Uterus (tissue), 4 donors: ENCODE measurements around the gene SPDEF. TPM values are rescaled to one million over a fixed set of nuclear protein-coding genes. Genes with fewer than 3 reads are reported as not detected.

Experiments used
- DNase-seq, 2 donors: peaks; one replicate each; pipeline ENCODE4 v3.0.0-alpha.2; 2019 to 2020
- H3K27ac ChIP-seq, 2 donors: fragments of 200-600 bp; sonication (generic); 1 replicate in 1 of 2; 2 replicates in 1 of 2; pipeline ENCODE4 v1.5.1; 2016 to 2018
- H3K27me3 ChIP-seq, 2 donors: fragments of 200-600 bp; sonication (generic); one replicate each; pipeline ENCODE4 v1.5.1; 2018 to 2019; ENCODE audit warnings: control low read depth in 1 of 2
- H3K36me3 ChIP-seq, 2 donors: fragments of 200-600 bp; sonication (generic); one replicate each; pipeline ENCODE4 v1.5.1; 2019; ENCODE audit warnings: control low read depth in 1 of 2
- H3K4me1 ChIP-seq, 2 donors: fragments of 200-600 bp; sonication (generic); one replicate each; pipeline ENCODE4 v1.5.1; 2018 to 2019; ENCODE audit warnings: control low read depth in 1 of 2
- H3K4me3 ChIP-seq, 2 donors: fragments of 200-600 bp; sonication (generic); 1 replicate in 1 of 2; 2 replicates in 1 of 2; pipeline ENCODE4 v1.5.1; 2018 to 2019; ENCODE audit warnings: mild to moderate bottlenecking in 1 of 2
- H3K9me3 ChIP-seq, 2 donors: fragments of 200-600 bp; sonication (generic); one replicate each; pipeline ENCODE4 v1.5.1; 2019; ENCODE audit warnings: control low read depth in 1 of 2
- CTCF ChIP-seq, 4 experiments: fragments of 200-600 bp in 2 of 4; fragments of 450-650 bp in 2 of 4; sonication (generic) in 2 of 4; IDR thresholded peaks; one replicate each; pipeline ENCODE4 v1.5.1; 2016 to 2019; ENCODE audit warnings: antibody characterized with exemption in 4 of 4, mild to moderate bottlenecking in 2 of 4, moderate library complexity in 1 of 4
- POLR2A ChIP-seq, 2 donors: fragments of 450-650 bp; IDR thresholded peaks; one replicate each; pipeline ENCODE4 v1.6.1; 2016; ENCODE audit warnings: antibody characterized with exemption in 2 of 2, mild to moderate bottlenecking in 1 of 2, moderate library complexity in 1 of 2
- intact Hi-C: fragments of 100-400 bp; cut with DNase I; formaldehyde crosslinking; loops from one replicate; pipeline ENCODE4 v1.15.1; 2023; ENCODE audit warnings: low total_unique reads
- total RNA-seq, 4 donors: library from RNA; depleted of rRNA in 3 of 4; stranded (reverse); fragments of >200 nt in 3 of 4; gene quantifications; one replicate each; pipeline versions ENCODE4 v1.1.0 to v1.2.4, GENCODE V29; 2014 to 2023
- donor health status: DM: yes; HTN: yes; CAD: no.

The SPDEF gene
- total RNA-seq, 4 donors from 2014 or later, result 0.52 to 1.5 TPM; not detected in 2

- DNase-seq, result no peak
- H3K4me1 ChIP-seq, result no peaks in the 10 kb centered on the region
- H3K4me3 ChIP-seq, result no peak overlapping the region
- no peaks in the 10 kb centered on the region for H3K36me3 ChIP-seq
- H3K27me3 ChIP-seq, result no peaks in the 10 kb centered on the region
- no peak overlapping the region for H3K27ac ChIP-seq
- no peaks in the 10 kb centered on the region for H3K9me3 ChIP-seq
- TF ChIP-seq POLR2A (IDR thresholded peaks at IDR 0.05), result no peak
- no peak for TF ChIP-seq CTCF (IDR thresholded peaks at IDR 0.05)
- intact Hi-C loops, result no loop called here
Measured at GRCh38 chr6:34587325-34587724, 31.2 kb upstream of the SPDEF start.

- Histone ChIP-seq H3K9me3 (no peaks in the 10 kb centered on the region), H3K4me3 (no peak overlapping the region), H3K27me3 (no peaks in the 10 kb centered on the region), H3K27ac (no peak overlapping the region), H3K4me1 (no peaks in the 10 kb centered on the region), H3K36me3 (no peaks in the 10 kb centered on the region)
- DNase-seq, result no peak
- TF ChIP-seq CTCF (IDR thresholded peaks at IDR 0.05) (no peak), POLR2A (IDR thresholded peaks at IDR 0.05) (no peak)
- intact Hi-C loops, result no loop called here
Measured at GRCh38 chr6:34586327-34587040, 30.4 kb upstream of the SPDEF start.

GRCh38 chr6:34585512-34586061, 29.5 kb upstream of the SPDEF start:
- Histone ChIP-seq H3K4me1 (no peaks in the 10 kb centered on the region), H3K4me3 (no peak overlapping the region), H3K27me3 (no peaks in the 10 kb centered on the region), H3K9me3 (no peaks in the 10 kb centered on the region), H3K36me3 (no peaks in the 10 kb centered on the region), H3K27ac (no peak overlapping the region)
- TF ChIP-seq CTCF (IDR thresholded peaks at IDR 0.05) (no peak), POLR2A (IDR thresholded peaks at IDR 0.05) (no peak)
- intact Hi-C loops, result no loop called here
- no peak for DNase-seq

- intact Hi-C loops, result no loop called here
- Histone ChIP-seq H3K4me1 (no peaks in the 10 kb centered on the region), H3K27ac (no peak overlapping the region), H3K36me3 (no peaks in the 10 kb centered on the region), H3K4me3 (no peak overlapping the region), H3K9me3 (no peaks in the 10 kb centered on the region), H3K27me3 (no peaks in the 10 kb centered on the region)
- TF ChIP-seq POLR2A (IDR thresholded peaks at IDR 0.05) (no peak), CTCF (IDR thresholded peaks at IDR 0.05) (no peak)
- DNase-seq, result no peak
Measured at GRCh38 chr6:34585108-34585507, 29.0 kb upstream of the SPDEF start.

- TF ChIP-seq POLR2A (IDR thresholded peaks at IDR 0.05) (no peak), CTCF (IDR thresholded peaks at IDR 0.05) (no peak)
- H3K4me3 ChIP-seq, result no peak overlapping the region
- no peaks in the 10 kb centered on the region for H3K9me3 ChIP-seq
- no peak overlapping the region for H3K27ac ChIP-seq
- intact Hi-C loops, result no loop called here
- DNase-seq, result no peak
- no peaks in the 10 kb centered on the region for H3K27me3 ChIP-seq
- no peaks in the 10 kb centered on the region for H3K4me1 ChIP-seq
- H3K36me3 ChIP-seq, result no peaks in the 10 kb centered on the region
Measured at GRCh38 chr6:34584694-34585093, 28.6 kb upstream of the SPDEF start.
